GM19467 (cell line): ENCODE measurements around the gene PMM1.

Experiments
- ATAC-seq: cut with Tn5 transposase; IDR thresholded peaks from one replicate; pipeline ENCODE4 v1.9.1; 2021; ENCODE audit warnings: mild to moderate bottlenecking, moderate library complexity; ENCODE audit not compliant: unreplicated experiment

Gene PMM1

DNA sequence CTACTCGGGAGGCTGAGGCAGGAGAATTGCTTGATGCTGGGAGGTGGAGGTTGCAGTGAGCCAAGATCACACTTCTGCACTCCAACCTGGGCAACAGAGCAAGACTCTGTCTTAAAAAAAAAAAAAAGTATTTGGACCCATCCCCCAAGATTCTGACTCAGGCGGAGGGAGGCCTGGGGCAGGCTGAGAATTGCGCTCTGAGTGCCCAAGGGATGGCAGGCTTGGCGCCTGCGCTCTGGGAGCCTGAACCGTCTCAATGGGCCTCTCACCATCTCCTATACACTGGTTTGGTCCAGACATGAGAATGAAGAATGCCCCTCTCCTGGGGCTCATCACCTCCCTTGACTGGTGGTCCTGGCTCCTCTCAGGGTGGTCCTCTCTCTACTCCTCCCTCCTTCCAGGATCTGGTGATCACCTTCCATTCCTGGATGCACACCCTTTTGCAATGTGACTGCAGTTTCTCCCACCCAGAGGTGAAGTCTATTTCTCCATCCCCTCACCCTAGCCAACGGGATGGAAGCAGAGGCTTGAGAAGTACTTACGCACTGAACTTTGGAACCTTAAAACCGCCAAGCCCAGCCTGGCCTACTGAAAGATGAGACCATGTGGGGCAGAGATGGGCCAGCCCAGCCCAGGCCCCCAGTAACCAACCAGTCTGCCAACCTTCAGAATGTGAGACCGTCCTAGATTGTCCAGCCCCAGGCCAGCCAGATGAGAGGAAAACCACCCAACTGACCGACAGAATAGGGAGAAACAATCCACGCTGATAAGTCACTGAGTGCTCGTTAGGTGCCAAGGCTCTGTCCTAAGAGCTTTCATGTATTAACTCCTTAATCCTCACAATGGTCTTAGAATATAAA, 50.3 kb downstream of the PMM1 start:
- no peak for ATAC-seq

DNA sequence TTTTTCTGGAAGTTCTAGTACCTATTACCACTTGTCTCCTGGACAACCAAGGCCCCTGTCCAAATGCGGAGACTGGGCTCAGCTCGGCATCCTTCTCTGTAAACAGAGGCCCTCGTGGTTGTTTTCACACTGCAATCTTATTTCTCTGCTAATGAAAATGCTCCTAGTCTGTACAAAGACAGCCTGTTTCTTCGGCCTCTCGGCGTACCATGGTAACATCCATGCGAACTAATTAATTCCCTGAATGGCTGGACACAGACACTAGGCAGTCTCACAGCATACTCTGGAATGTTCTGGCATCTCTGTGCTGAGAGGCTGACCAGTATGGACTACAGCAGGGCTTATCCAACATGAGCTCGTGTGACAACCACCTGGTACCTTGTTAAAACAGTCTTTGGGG, 51.1 kb downstream of the PMM1 start:
- no peak for ATAC-seq

- no peak for ATAC-seq
These were observed 52.4 kb downstream of the PMM1 start for GRCh38 chr22:41537203-41537602.

DNA sequence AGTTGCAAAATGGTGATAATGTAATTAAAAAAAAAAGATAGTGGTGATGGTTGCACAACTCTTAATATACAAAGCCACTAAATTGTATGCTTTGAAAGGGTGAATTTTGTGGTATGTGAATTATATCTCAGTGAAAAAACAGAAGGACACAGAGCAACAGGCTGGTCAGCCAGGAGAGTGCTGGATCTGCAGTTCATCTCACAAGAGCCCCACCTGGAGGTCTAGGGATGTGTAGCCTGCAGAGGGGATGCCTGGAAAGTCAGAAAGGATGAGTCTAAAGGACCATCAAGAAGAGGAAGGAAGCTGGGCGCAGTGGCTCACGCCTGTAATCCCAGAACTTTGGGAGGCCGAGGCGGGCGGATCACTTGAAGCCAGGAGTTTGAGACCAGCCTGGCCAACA, 54.4 kb downstream of the PMM1 start:
- ATAC-seq = no peak

DNA sequence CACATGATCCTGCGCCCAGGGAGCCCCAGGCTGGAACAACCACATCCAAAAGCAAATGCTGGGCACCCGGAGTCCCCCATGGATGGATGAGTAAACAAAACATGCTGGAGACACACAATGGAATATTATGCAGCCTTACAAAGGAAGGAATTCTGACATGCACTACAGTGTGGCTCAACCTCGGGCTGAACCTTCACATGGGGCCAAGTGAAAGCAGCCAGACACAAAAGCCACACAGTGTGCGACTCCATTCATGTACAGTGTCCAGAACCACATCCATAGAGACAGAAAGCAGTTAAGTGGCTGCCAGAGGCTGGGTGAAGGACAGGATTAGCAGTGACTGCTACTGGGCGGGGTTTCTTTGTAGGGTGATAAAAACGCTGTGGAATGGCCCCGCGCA, 55.4 kb downstream of the PMM1 start:
- ATAC-seq = no peak

DNA sequence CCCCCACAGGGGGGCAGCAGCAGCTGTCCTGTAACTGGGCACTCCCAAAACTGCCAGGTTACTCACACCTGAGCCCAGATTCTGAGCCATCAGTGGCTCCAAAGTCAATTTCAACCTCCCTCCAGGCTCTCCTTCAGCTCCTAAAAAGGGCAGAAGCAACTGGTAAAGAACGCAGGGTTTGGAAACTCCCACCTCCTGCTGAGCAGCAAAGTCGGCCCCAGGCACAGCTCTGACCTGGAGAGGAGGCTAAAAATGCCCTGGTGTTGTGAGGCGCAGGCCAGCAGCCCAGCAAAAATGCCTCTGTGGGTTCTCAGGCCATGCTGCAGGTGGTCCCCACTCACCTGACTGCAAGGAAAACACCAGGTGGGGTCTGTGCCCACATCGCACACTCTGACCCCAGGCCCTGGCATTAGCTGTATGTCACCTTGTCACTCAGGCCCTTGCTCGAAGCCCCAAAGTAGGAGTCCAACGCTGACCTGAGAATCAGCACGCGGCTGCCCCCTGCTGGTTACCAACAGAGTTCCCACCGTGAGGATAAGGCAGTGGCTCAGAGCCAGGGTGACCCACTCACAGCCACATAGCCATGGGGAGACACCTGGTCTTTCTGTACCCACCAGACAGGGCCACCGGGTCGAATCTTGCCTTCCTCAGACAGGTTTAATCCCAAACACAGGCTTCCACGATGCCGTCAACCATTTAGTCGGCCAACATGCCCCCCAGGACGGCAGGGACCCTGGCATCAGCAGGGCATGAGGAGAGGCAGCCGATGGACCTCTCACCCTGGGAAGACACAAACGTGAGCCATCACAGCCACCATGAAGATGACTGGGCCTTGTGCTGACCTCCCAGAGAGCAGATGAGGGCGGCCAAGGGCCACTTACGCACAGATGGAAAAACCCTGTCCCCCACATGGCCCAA, 56.5 kb downstream of the PMM1 start:
- no peak for ATAC-seq

DNA sequence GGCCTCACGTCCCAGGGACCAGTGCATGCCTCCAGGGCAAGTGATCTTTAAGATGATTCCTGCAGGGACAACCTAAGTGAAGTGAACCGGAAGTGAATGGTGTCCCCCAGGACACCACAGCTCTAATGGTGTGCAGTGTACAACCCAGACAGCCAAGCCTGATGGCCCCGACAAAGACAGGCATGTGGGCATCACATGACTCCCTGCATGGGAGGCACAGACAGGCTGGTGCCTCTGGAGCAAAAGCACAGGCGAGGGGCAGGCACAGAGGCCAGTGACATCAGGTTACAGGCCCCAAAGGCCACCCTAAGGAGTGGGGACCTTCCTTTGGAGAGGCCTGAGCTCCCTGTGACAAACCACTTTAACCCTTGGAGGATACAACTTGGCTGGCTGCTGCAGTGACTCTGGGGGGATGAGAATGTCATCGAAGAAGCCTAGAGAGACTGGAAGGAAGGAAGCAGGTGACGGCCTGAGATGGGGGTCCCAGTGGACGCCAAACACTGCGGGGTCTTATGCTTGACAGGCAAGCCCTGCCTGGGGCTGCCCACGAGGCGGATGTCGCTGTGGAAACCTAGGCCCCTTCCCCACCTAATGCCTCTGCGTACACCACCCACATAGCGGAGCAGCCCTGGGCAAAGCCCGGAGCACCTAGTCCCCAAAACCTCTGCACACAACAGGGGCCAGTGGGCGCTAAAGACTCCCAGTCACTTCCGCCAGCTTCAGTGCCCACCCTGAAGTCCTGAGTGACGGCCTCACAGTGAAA, 57.7 kb downstream of the PMM1 start:
- ATAC-seq = no peak

DNA sequence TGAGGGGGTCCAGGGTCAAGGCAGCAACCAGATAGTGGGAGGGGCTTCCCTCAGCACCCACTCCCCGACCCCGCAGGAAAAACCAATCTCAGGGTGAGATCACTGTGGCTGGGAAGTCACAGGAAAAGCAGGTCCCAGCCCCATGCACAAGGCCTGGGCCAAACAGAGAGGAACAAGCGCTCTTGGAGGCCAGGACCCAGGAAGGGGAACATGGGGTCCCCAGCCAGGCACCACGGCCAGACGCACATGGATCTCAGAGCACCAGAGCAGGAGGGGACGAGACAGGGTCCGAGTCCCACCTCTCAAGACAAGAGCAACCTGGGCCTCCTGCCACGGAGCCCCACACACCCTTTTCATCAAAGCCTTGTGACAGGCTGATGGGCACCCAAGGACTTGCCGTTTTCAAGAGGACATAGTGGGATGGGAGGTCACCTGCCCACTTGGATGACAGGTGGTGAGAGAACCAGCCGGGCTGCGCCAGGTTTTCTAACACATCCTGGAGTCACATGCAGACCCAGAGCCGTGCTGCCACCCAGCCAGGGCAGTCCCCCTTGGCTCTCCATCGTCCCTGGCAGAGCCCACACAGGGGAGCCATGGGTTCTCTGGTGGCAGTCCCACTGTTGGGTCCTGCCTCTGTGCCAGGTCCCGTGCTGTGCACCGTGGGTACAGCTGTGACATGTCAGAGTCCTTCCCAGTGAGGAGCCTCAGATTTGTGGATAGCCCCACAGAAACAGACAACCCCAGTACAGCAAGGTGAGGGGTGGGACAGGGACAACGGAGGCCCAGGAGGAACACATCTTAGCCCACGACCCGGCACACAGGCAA, 58.5 kb downstream of the PMM1 start:
- ATAC-seq = no peak

- no peak for ATAC-seq
These were observed 60.6 kb downstream of the PMM1 start for GRCh38 chr22:41528938-41529561.

GRCh38 chr22:41528132-41528766, 61.4 kb downstream of the PMM1 start:
- ATAC-seq = no peak
